Duodenal mucosa (tissue), 2 donors: ENCODE measurements around the gene RBPMS2.

Experiments
- H3K27ac ChIP-seq: one replicate; pipeline ENCODE4 v1.7.0; 2013; ENCODE audit warnings: low read depth, low read length
- H3K27me3 ChIP-seq, 2 donors: one replicate each; pipeline ENCODE4 v1.7.0; 2013; ENCODE audit warnings: low read length in 2 of 2, control low read depth in 1 of 2; ENCODE audit not compliant: insufficient read depth in 2 of 2, control insufficient read depth in 1 of 2
- H3K36me3 ChIP-seq, 2 donors: one replicate each; pipeline ENCODE4 v1.7.0; 2013; ENCODE audit warnings: low read length in 2 of 2, control low read depth in 1 of 2; ENCODE audit not compliant: insufficient read depth in 2 of 2, control insufficient read depth in 1 of 2
- H3K4me1 ChIP-seq, 2 donors: one replicate each; pipeline ENCODE4 v1.7.0; 2013; ENCODE audit warnings: low read length in 2 of 2, control low read depth in 1 of 2; ENCODE audit not compliant: insufficient read depth in 2 of 2, control insufficient read depth in 1 of 2
- H3K4me3 ChIP-seq, 2 donors: one replicate each; pipeline ENCODE4 v1.7.0; 2013; ENCODE audit warnings: low read length in 2 of 2, low read depth in 1 of 2
- H3K9ac ChIP-seq, 2 donors: one replicate each; pipeline ENCODE4 v1.7.0; 2013; ENCODE audit warnings: low read length in 2 of 2, low read depth in 1 of 2
- H3K9me3 ChIP-seq, 2 donors: one replicate each; pipeline ENCODE4 v1.7.0; 2013; ENCODE audit warnings: low read length in 2 of 2, control low read depth in 1 of 2; ENCODE audit not compliant: control insufficient read depth in 1 of 2

RBPMS2 gene

GRCh38 chr15:64696481-64696880 is 78.9 kb downstream of the RBPMS2 start:
- Histone ChIP-seq H3K4me3 (no peak overlapping the region), H3K27me3 (no peaks in the 10 kb centered on the region), H3K9me3 (no peaks in the 10 kb centered on the region), H3K9ac (no peak overlapping the region), H3K36me3 (peaks cover 0 to 14% of the 10 kb centered on the region in 2 donors), H3K4me1 (peaks cover 37 to 38% of the 10 kb centered on the region in 2 donors), H3K27ac (no peak overlapping the region)

- Histone ChIP-seq H3K4me1 (peaks cover 28 to 35% of the 10 kb centered on the region in 2 donors), H3K27ac (no peak overlapping the region), H3K27me3 (no peaks in the 10 kb centered on the region), H3K9me3 (no peaks in the 10 kb centered on the region), H3K36me3 (peaks cover 0 to 21% of the 10 kb centered on the region in 2 donors), H3K9ac (no peak overlapping the region), H3K4me3 (no peak overlapping the region)
Observed at GRCh38 chr15:64695561-64695992, 79.8 kb downstream of the RBPMS2 start.

GRCh38 chr15:64694816-64695215 is 80.6 kb downstream of the RBPMS2 start:
- Histone ChIP-seq H3K9ac (no peak overlapping the region), H3K27ac (peak overlapping the region; percentile 6), H3K36me3 (peaks cover 7 to 27% of the 10 kb centered on the region in 2 donors), H3K27me3 (no peaks in the 10 kb centered on the region), H3K4me1 (peaks cover 21 to 28% of the 10 kb centered on the region in 2 donors), H3K9me3 (no peaks in the 10 kb centered on the region), H3K4me3 (no peak overlapping the region)

GRCh38 chr15:64693134-64693533 is 82.3 kb downstream of the RBPMS2 start:
- Histone ChIP-seq H3K27me3 (no peaks in the 10 kb centered on the region), H3K4me3 (no peak overlapping the region), H3K36me3 (peaks cover 21 to 39% of the 10 kb centered on the region in 2 donors), H3K9ac (peak overlapping the region in 1 of 2 donors; percentile 9), H3K27ac (peak overlapping the region; percentile 33), H3K9me3 (no peaks in the 10 kb centered on the region), H3K4me1 (peaks cover 8 to 20% of the 10 kb centered on the region in 2 donors)

- H3K4me3 ChIP-seq = no peak overlapping the region
- peaks cover 32 to 50% of the 10 kb centered on the region in 2 donors for H3K36me3 ChIP-seq
- peaks cover 8 to 15% of the 10 kb centered on the region in 2 donors for H3K4me1 ChIP-seq
- no peak overlapping the region for H3K9ac ChIP-seq
- no peaks in the 10 kb centered on the region for H3K27me3 ChIP-seq
- H3K9me3 ChIP-seq = no peaks in the 10 kb centered on the region
- H3K27ac ChIP-seq = no peak overlapping the region
Observed at GRCh38 chr15:64691896-64692565, 83.4 kb downstream of the RBPMS2 start.

- H3K4me1 ChIP-seq = peaks cover 8 to 15% of the 10 kb centered on the region in 2 donors
- H3K9me3 ChIP-seq = no peaks in the 10 kb centered on the region
- H3K27me3 ChIP-seq = no peaks in the 10 kb centered on the region
- H3K4me3 ChIP-seq = no peak overlapping the region
- no peak overlapping the region for H3K9ac ChIP-seq
- no peak overlapping the region for H3K27ac ChIP-seq
- peaks cover 34 to 56% of the 10 kb centered on the region in 2 donors for H3K36me3 ChIP-seq
Observed at GRCh38 chr15:64690578-64691296, 84.7 kb downstream of the RBPMS2 start.

- no peak overlapping the region for H3K9ac ChIP-seq
- H3K27me3 ChIP-seq = no peaks in the 10 kb centered on the region
- H3K27ac ChIP-seq = no peak overlapping the region
- peaks cover 8 to 15% of the 10 kb centered on the region in 2 donors for H3K4me1 ChIP-seq
- H3K36me3 ChIP-seq = peaks cover 38 to 50% of the 10 kb centered on the region in 2 donors
- H3K4me3 ChIP-seq = no peak overlapping the region
- no peaks in the 10 kb centered on the region for H3K9me3 ChIP-seq
Observed at GRCh38 chr15:64690008-64690407, 85.4 kb downstream of the RBPMS2 start.
